NCI-H1436 (cell line): ENCODE results near the gene ZBTB22.
"Not testable (repeated sequence)": the region's sequence is repeated elsewhere in the genome, so short reads cannot be mapped to it uniquely, and the experiment has no call there.

ENCODE experiments used
- DNase-seq: peaks from one replicate; lab custom pipeline; 2025; lab: John Stamatoyannopoulos, UW

Gene ZBTB22

DNA sequence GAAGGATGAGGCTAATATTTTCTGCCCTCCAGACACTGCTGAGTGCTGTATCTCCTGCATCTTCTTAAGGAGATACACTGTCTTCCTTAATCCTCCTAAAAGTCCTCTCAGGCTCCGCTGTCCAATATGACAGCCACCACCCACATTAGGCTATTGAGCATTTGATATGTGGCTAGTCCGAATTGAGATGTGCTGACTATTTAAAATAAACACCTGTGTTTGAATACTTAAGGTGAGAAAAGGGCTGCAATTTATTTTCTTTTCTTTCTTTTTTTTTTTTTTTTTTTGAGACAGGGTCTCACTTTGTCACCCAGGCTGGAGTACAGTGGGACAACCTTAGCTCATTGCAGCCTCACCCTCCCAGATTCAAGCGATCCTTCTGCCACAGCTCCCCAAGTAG, 15.7 kb downstream of the ZBTB22 start:
- no peak for DNase-seq

DNA sequence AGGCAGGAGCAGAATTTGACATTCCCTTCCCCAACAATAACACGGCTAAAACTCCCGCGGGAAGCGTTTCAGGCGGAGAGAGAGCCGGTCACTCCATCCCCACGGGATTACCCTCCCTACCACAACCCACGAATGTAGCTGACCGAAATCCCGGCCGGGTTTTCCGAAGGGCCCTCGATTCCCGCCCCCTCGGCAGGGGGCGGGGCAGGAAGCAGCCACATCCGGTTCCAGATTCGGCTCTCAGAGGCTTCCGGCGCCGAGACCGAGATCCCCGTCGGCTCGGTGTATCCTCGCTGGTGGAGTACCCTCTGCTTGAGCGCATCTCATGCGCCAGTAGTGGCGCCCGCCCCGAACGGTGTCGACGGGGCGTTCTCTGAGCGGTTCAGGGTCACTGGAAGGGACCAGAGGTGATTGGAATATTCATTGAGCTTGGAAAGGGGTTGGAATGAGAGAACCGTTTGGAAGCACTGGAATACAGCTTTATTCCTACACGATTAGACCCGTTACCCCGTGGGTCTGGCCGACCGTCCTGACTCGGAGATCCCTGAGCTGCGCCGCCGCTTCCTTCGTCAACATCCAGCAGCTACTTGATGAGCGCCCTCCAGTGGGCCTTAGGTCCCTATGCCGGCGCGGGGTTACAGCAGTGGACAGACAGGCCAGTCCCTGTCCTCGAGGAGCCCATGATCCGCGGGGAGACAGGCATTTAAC, 18.2 kb downstream of the ZBTB22 start:
- DNase-seq = peak; percentile 87

DNA sequence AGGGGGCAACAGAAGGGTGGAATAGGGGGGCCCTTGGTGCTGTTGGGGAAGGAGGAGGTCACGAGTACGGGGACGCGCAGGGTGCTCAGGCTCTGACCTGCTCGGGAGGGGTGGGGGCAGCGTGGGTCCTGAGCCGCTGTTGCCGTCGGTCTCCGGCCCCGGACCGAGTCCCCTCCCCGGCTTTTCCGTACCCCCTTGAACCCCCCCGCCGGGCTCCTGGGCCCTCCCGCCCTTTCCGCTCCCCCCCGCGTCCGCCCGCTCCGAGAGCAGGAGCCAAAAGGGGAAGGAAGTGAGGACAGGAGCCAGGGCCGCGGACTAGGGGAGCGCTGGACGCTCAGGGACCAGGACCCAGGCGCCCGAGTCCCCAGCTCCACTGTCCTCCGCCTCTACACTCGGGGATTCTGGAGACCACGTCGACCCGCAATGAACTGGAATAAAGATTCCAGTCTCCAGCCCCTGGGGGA, 18.7 kb downstream of the ZBTB22 start, which contains the start of gene RGL2:
TSS of gene RGL2 (minus strand) at position 170 of the 464 bp plus-strand sequence. CDS start 332 bp downstream, outside the sequence.
- DNase-seq = peak; percentile 26

DNA sequence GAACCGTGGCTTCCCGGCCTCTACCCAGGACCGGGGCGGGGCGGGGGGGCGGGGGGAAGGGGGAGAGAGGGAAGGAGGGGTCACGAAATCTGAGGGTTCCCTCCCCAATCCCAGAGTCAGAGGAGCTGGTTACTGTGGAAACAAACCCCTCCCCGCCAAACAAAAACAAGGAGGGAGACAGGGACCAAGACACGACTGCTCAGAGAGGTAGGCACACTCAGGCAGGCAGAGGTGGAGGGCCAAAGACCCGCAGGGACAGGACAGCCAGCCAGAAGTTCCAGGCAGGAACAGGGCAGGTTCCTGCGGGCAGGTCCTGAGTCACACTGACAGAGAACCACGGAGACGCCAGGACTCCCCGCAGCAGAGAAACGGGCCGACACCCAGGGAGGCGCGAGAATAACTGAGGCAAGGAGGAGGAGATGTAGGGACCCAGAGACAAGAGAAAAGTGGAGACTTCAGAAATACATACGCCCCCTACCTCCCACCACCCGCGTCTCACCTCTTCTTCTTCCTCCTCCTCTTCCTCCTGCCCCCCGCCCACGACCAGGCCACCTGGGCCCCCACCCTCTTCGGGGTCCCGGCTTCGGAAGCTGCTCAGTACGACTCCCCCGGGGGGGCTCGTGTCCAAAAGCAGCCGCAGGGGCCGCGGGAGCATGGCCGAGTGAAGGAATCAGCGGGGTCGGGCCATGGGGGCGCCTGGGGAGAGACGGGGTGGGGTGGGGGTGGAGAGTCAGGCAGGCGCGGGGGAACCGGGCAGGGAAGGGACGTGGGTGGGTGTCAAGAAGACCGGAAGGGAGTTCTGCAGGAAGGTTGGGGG, 19.4 kb downstream of the ZBTB22 start:
- peak; percentile 8 for DNase-seq

DNA sequence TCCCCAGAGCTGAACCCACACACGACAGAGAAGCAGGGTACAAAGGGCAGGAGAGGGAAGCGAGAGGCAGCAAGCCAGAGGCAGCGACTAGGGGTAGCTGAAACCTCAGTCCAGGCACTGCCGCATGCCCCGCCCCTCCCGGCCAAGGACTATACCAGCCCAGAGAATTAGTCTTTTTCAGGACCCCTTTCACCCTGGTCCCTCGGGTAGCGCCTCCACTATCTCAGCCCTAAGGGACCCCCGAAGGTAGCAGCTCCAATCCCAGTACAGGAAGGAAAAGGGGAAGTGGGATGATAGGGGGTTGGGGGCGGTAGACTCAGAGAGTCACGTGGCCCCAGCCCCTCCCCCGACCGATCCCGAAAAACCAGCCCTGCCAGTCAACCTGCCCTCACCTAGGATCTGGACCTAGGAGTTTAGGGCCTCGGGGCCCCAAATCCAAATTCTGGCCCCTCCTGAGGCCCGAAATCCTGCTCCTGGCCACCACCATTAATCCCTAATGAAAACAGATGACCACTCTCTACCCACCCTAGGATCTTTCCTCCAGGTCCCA, 20.1 kb downstream of the ZBTB22 start:
- no peak for DNase-seq

DNA sequence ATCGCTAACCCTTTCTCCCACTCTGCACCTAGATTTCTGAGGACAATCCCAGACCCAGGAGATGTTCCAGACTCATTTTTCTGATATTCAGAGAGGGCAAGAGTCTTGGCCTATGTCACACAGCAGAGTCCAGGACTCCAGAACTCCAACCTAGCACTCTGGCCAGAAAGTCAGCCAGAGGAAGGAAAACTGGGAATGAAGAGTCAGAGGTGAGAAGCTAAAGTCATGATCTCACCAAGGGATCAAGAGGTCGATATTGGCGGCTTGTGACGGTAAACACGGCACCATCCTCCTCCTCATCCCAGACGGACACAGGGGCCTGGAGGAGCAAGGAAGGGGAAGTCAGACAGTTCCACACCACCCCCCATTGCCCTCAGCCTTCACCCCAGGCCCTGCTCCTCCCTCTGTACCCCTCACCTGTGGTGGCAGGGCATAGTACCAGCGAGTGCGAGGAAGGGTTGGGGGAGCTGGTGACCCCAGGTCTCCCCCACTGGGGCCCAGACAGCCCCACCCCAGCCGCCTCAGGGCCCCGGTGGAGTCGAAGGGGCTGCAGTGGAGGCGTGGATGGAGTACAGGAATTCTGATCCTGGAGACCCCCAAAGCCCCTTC, 20.6 kb downstream of the ZBTB22 start:
- DNase-seq = no peak

DNA sequence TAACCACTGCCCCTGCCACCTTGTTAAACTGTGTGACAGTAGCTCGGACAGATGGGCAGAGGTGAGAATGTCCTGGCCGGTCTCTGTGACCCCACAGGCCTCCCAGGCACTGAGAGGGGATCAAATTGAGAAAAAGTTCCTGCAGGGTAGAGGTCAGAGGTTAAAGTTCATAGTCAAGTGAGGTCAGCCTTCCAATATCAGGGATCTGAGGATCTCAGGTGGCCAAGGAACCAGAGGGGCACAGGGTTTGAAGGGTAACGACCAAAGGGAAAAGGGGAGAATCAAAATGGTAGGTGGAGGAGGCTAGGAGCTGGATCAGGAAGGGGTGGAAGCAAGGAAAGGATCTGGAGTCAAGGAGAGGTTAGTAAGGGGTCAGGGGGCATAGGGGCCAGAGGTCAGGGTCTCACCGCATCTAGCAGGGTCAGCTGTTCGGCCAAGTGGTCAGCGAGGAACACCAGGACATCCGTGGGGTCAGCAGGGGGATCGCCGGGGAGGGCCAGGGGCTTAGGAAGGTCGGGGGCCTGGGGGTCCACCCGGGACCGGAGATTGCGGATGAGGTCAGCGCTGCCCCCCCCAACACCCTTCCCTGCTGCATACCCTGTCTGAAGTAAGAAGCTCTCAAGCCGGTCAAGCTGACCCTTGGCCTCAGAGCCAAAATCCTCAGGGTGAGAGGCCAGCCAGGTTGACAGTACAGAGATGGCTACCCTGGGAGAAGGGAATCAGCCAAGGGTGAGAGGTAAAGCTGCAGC, 21.7 kb downstream of the ZBTB22 start:
- no peak for DNase-seq

DNA sequence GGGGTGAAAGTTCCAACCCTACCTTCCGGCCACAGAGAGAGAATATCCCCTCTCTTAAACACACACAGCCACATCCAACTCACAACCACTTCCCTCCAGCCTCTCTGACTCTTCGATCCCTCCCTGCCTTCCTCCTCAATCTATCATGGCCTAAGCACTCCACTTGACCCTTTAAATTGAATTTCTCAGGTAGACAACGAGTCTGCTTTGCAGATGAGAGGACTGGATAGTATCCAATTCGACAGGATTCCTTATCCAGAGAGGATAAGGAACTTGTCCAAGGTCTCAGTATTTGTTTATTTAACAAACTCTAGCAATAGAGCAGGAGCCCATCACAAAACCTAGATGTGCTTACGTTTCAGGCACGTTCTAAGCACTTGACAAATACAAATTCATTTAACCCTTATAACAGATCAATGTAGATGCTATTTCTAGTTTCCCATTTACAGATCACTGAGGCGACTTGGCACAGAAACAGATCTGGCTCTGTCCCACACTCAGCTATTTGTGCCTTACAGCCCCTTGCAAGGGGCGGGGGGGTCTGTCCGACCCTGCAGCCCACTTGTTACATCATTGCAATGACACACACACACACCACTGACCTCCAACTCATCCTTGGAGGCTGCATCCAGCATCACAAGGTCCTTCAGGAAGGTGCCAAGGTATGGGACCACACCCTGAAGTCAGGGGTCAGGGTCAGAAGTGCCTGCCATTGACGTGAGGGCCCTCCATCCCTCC, 23.3 kb downstream of the ZBTB22 start:
- DNase-seq = no peak

DNA sequence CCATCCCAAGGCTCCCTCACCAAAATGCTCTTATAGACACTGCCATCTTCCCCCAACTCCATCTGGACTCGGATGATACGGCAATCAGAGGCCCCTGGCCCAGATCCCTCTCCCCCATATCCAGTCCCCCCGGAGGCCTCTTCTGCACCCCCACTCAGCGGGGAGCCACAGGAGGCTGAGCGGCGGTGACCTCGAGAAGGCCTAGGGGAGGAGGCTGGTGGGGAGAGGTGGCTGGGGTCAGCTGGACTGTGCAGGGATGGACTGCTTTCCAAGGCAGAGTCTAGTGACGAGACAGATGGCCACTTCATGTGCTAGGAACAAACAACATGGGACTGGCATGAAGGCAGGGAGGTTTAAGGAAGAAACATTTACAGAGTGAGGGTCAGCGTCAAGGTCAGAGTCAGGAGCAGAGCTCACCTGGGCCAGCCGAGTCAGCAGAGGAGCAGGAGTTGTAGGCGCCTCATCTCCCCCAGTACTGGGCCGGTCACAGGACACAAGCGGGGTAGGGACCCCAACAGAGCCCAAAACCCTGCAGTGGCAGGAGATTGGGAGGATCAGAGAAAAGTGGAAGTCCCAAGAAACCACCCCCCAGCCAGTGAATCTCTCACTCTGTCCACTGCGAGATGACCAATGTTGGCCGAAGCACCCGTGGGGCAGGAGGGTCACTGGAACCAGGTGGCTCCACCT, 24.4 kb downstream of the ZBTB22 start:
- DNase-seq = no peak

DNA sequence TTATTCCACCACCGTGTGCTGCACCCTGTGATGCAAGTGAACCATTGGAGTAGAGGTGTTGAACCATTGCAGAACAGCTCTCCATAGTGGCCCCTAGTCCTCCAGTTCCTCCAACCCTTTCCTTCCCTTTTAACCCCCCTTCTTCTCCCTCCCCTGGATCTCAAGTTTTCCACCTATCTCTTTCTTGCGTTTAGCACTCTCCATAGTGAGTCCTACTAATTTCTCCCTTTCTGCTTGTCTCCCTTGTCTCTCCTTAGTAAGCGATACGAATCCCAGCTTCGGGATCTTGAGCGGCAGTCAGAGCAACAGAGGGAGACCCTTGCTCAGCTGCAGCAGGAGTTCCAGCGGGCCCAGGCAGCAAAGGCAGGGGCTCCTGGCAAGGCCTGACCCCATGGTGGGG, 27.1 kb downstream of the ZBTB22 start:
- DNase-seq = no peak

DNA sequence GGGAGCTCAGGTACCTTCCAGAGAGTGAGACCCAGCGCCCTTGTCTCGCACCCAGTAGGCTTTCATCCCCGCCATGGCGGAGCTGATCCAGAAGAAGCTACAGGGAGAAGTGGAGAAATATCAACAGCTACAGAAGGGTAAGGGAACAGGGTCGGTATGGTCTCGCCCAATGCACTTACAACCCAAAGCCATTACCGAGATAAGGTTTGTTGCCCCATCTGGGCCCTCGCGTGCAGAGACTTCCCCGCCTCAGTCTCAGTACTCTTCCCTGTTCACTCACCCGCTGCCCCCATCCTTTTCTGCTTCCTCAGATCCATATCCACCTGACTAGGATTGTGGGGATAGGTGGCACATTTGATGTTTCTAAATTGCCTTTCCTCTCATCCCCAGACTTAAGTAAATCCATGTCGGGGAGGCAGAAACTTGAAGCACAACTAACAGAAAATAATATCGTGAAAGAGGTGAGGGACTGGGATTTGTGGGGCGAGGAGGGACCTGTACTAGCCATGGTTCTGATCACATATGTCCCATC, 27.7 kb downstream of the ZBTB22 start:
- no peak for DNase-seq

DNA sequence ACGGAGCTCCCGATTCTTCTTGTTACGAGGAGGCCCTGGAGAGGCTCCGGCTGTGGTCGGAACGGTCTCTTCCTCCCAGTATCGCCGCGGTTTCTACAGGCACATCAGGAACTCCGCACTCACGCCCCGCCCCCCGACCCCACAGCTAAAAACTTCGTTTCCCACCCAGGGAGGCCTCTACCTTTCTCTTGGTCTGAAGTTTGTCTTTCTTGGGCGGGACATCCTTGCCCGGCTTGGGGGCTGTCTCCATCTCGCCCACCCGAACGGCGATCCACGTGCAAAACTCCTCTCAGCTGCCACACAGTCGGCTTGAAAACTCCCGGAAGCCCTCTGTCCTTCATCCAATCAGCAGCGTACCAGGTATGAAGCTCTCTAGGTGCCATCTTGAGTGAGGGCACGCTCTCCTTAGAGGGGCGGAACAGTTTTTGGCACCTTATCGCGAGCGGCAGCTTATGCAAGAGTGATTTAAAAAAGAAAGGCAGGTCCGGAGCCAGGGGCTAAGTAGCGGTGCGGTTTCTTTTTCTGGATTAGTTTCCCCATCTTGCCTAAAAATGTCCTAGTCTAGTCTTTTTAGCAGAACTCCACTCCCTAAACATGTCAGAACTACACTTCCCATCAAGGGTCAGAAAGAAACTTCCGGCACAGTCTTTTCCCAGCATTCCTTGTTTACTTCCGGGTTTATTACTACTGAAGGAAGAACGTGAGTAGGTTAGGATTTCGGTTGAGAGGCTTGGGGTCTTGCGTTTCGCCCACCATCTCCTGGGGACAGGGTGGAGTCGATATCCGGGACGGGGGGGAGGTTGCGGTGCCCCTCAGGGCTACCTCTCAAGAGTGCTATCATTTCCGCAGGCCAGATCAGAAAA, 28.4 kb downstream of the ZBTB22 start, which contains the start of the genes PFDN6 and WDR46:
TSS of gene PFDN6 (plus strand) at position 681 of the 863 bp plus-strand sequence. CDS start 256 bp downstream, outside the sequence.
TSS of gene WDR46 (minus strand) at position 319 of the 863 bp plus-strand sequence. CDS start at position 250, 69 bp downstream.
- DNase-seq = peak; percentile 82

DNA sequence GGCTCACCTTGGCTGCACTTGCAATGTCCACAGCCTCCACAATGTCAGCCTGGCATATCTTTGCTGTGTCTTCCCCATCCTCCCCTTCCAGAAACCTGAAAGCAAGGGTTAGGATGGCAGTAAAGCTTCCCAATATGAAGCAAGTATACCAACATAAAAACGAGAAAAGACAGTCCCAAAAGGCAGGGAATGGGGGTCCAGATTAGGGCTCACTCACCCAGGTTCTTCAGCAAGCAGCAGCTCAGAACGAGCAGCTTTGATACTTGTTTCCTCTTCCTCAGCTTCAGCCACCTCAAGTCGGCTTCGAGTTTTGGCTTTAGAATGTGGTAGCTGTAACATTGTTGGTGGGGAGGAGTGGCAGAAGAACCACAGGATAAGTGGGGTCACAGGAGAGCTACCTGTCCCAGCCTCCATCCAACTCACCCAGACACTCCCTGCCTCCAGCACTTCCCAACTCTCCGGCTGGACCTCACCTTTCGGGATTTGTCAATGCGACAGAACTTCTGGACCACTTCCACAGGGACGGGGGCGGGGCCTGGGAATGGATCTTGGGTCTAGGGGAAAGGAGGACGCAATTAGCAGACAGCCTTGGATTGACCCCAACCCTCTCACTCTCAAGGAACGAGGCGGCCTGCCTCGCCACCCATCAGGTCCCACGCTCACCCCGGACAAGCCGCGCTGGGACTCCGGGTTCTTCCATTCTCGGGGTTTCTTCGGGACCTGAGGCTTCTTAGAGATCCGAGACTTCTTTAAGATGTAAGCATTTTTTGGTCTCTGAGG, 29.2 kb downstream of the ZBTB22 start:
- no peak for DNase-seq

DNA sequence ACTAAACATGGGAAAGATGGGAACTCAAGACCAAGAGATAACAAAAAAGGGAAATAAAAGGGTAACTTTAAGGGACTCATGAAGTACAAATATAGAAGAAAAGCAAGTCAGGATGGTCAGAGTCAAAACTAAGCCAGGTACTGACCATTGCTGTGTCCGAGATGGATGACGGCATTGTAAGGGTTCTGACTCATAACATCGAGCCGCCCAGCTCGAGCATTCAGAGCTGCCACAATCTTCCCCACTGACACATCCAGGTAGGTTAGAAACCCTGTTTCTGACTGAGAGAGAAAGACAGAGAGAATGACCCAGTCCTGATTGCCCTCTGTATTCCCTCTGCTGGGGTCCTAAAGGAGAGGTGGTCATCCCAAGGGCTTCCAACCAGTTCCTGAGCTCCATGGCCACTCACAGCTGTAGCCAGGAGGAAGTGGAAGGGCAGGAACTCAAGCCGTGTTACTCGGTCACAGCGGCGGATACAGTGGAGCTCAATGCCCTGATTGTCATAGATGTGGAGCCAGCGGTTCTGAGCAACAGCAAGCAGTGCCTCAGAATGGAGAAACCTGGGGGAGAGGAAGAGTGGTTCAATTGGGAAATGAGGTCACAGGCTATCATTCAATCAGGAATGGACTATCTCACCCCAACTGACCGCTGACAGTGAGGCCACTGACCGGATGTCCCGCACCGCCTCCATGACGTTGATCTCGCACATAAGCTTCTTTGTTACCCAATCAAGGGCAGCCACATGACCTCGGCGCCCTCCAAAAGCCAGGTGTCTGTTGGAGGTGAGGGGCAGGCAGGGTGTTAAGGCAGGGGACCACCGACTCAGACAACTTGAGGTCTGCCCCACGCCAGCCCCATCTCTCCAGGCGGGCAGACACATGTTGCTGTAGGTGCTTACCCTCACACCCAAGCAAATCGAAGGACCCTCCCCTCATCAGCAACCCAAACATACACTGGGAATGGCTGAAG, 30.3 kb downstream of the ZBTB22 start:
- DNase-seq = no peak

DNA sequence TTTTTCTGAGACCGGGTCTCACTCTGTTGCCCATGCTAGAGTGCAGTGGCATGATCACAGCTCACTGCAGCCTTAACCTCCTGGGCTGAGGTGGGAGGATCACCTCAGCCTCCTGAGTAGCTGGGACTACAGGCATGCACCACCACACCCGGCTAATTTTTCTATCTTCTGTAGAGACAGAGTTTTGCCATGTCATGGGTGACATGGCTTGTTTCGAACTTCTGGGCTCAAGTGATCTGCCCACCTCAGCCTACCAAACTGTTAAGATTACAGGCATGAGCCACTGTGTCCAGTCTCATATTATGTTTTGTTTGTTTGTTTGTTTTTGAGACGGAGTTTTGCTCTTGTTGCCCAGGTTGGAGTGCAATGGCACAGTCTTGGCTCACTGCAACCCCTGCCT, 32.3 kb downstream of the ZBTB22 start:
- not testable (repeated sequence) for DNase-seq

DNA sequence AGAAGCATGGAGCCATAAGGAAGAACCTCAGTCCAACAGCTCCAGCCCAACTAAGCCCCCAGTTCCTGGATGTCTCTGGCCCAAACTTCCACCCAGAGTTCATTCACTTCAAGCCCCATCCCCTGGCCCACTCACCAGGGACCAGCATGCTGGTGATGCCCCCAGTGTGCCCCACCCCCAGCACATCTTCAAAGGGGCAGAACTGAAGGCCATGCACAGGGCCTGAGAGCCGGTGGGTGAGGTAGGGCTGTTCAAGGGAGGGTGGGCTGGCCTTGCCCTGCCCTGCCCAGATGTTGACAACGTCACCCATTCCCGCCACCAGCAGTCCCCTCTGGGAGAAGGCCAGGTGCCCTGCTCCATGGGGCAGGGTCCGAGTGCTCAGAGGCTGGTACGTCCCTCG, 37.0 kb downstream of the ZBTB22 start:
- DNase-seq = no peak

DNA sequence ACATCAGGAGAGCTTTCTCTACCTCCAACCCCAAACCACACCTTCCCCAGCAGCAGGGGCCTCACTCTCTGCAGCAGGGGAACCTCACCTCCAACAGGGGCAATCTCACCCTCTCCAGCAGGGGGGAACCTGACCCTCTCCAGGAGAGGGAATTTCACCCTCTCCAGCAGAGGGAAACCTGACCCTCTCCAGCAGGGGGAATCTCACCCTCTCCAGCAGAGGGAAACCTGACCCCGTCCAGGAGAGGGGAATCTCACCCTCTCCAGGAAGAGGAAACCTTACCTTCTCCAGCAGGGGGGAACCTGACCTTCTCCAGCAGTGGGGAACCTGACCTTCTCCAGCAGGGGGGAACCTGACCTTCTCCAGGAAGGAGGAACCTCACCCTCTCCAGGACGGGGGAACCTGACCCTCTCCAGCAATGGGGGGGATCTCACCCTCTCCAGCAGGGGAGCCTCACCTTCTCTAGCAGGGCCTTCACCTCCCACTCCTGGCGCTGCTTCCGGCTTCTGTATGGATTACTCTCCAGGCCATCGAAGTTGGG, 37.5 kb downstream of the ZBTB22 start:
- DNase-seq = peak; percentile 7
